Progenitor cell of endocrine pancreas (in vitro differentiated cells): ENCODE measurements around the gene NELFA. TPM values are rescaled to one million over a fixed set of nuclear protein-coding genes. Genes with fewer than 3 reads are reported as not detected.
A peak's percentile ranks its signal among the peaks of the same experiment; 100 is the strongest.

Source experiments
- DNase-seq: peaks from one replicate; pipeline ENCODE4 v3.0.0; 2021; ENCODE audit warnings: low spot score; ENCODE audit not compliant: unreplicated experiment
- H3K27ac Mint-ChIP-seq: 2 replicates; pipeline ENCODE4 v1.8.0; 2021; ENCODE audit warnings: mild to moderate bottlenecking, moderate library complexity, mixed read lengths
- H3K27me3 Mint-ChIP-seq: 2 replicates; pipeline ENCODE4 v1.8.0; 2021; ENCODE audit warnings: mixed read lengths
- H3K36me3 Mint-ChIP-seq: 2 replicates; pipeline ENCODE4 v1.8.0; 2022; ENCODE audit warnings: mixed read lengths; ENCODE audit not compliant: insufficient read depth
- H3K4me1 Mint-ChIP-seq: 2 replicates; pipeline ENCODE4 v1.8.0; 2021; ENCODE audit warnings: low read depth, mixed read lengths
- H3K4me3 Mint-ChIP-seq: 2 replicates; pipeline ENCODE4 v1.8.0; 2021; ENCODE audit warnings: low read depth, mild to moderate bottlenecking, moderate library complexity, mixed read lengths
- H3K9me3 Mint-ChIP-seq: 2 replicates; pipeline ENCODE4 v1.8.0; 2021; ENCODE audit warnings: low read depth, mixed read lengths
- total RNA-seq: library from RNA; stranded (reverse); gene quantifications from 2 replicates; pipeline ENCODE4 v1.2.1, GENCODE V29; 2021
- TF ChIP-seq, protein P1 (sequence below): fragments of 200-600 bp; sonication (generic); IDR thresholded peaks from one replicate; pipeline ENCODE4 v1.5.0; 2021; ENCODE audit warnings: antibody characterized with exemption, mild to moderate bottlenecking; ENCODE audit not compliant: unreplicated experiment

Gene NELFA
- total RNA-seq, 1 donor from 2014 or later, result 52.5 TPM

DNA sequence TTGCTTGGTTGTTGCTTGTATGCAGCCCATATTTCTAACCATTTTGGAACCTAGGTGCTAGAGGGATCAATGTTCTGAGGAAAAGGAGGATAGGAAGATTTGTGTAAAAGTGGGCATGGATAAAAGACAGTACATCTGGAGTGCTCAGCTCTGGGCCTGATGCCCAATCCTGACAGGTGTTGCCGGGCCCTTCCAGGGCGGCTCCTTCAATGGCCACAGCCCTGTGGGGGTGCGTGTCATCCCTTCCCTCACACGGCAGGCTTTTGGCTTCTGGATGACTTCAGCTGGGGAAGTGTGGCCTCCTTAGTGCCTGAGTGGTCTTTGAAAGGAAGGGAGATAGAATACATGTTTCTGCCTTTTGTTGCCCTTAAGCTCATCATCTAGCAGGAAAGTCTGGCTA, 47.2 kb downstream of the NELFA start:
- H3K4me1 Mint-ChIP-seq, result peaks cover 24% of the 10 kb centered on the region
- no peaks in the 10 kb centered on the region for H3K27me3 Mint-ChIP-seq
- peaks cover 4% of the 10 kb centered on the region for H3K9me3 Mint-ChIP-seq
- TF ChIP-seq, protein P1, sequence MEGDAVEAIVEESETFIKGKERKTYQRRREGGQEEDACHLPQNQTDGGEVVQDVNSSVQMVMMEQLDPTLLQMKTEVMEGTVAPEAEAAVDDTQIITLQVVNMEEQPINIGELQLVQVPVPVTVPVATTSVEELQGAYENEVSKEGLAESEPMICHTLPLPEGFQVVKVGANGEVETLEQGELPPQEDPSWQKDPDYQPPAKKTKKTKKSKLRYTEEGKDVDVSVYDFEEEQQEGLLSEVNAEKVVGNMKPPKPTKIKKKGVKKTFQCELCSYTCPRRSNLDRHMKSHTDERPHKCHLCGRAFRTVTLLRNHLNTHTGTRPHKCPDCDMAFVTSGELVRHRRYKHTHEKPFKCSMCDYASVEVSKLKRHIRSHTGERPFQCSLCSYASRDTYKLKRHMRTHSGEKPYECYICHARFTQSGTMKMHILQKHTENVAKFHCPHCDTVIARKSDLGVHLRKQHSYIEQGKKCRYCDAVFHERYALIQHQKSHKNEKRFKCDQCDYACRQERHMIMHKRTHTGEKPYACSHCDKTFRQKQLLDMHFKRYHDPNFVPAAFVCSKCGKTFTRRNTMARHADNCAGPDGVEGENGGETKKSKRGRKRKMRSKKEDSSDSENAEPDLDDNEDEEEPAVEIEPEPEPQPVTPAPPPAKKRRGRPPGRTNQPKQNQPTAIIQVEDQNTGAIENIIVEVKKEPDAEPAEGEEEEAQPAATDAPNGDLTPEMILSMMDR, result no peak
- H3K36me3 Mint-ChIP-seq, result peaks cover 44% of the 10 kb centered on the region
- H3K27ac Mint-ChIP-seq, result no peak overlapping the region
- DNase-seq, result no peak
- no peak overlapping the region for H3K4me3 Mint-ChIP-seq

DNA sequence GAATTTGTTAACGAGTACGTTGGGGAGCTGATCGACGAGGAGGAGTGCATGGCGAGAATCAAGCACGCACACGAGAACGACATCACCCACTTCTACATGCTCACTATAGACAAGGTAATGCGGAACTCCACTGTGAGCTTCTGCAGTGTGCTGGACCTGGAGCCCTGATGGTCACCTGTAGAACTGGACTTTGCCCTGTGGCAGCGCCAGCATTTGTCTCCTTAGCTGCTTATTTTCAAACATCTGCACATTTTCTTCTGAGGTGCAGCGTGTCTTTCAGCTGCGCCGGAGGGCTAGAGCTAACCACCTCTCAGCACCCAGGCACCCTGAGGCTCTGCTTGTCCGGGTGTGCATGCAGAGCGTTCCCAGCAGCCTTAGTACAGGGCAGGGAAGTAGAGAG, 47.7 kb downstream of the NELFA start:
- Mint-ChIP-seq H3K4me3 (no peak overlapping the region), H3K36me3 (peaks cover 43% of the 10 kb centered on the region), H3K4me1 (peaks cover 21% of the 10 kb centered on the region), H3K27me3 (no peaks in the 10 kb centered on the region), H3K27ac (peak overlapping the region; percentile 19), H3K9me3 (peaks cover 4% of the 10 kb centered on the region)
- TF ChIP-seq, protein P1, result no peak
- DNase-seq, result no peak

DNA sequence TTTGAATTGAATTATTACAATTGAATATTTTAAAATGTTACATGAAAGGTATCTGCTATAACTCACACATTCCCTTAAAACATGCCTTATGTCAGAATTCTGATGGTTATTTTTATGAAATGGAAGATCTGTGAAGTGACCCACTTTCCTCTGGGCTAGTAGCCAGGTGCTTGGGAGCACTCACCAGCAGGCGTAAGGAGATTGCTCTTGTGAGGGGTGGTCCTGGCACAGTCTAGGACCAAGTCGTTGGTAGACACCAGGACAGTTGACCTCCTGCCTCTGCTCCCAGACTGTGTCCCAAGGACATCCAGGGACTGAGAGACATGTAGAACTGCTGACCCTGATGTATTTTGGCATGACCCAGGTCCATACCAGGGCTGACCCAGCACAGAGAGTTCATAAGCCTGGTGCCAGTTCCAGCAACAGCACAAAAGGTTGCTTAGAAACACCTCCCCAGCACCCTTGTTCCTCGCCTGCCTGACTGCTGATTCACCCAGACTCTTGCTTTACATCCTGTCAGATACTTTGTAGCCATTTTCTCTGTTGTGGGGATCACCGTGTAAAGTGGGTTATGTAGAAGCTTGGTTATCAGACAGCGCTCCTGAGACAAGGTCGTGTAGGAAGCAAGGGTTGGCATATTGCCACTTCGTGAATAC, 48.5 kb downstream of the NELFA start:
- Mint-ChIP-seq H3K9me3 (peaks cover 4% of the 10 kb centered on the region), H3K27ac (no peak overlapping the region), H3K36me3 (peaks cover 41% of the 10 kb centered on the region), H3K27me3 (no peaks in the 10 kb centered on the region), H3K4me3 (no peak overlapping the region), H3K4me1 (peaks cover 14% of the 10 kb centered on the region)
- no peak for DNase-seq
- TF ChIP-seq, protein P1, result no peak

DNA sequence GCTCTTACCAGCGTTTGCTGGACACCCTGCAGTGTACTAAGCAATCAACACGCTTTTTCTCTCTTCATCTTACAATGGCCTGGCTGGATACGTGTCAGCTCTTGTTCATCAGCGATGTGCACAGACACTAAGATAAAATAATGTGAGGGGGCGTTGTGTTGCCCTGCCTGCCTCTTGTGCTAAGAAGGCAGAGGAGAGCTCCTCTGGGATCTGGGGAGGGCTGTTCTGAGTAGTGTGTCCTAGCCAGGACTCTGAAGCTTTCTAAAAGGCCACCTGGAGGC, 49.7 kb downstream of the NELFA start:
- TF ChIP-seq, protein P1, result no peak
- no peaks in the 10 kb centered on the region for H3K27me3 Mint-ChIP-seq
- no peaks in the 10 kb centered on the region for H3K9me3 Mint-ChIP-seq
- peaks cover 8% of the 10 kb centered on the region for H3K4me1 Mint-ChIP-seq
- no peak overlapping the region for H3K4me3 Mint-ChIP-seq
- H3K27ac Mint-ChIP-seq, result no peak overlapping the region
- peaks cover 35% of the 10 kb centered on the region for H3K36me3 Mint-ChIP-seq
- DNase-seq, result no peak

DNA sequence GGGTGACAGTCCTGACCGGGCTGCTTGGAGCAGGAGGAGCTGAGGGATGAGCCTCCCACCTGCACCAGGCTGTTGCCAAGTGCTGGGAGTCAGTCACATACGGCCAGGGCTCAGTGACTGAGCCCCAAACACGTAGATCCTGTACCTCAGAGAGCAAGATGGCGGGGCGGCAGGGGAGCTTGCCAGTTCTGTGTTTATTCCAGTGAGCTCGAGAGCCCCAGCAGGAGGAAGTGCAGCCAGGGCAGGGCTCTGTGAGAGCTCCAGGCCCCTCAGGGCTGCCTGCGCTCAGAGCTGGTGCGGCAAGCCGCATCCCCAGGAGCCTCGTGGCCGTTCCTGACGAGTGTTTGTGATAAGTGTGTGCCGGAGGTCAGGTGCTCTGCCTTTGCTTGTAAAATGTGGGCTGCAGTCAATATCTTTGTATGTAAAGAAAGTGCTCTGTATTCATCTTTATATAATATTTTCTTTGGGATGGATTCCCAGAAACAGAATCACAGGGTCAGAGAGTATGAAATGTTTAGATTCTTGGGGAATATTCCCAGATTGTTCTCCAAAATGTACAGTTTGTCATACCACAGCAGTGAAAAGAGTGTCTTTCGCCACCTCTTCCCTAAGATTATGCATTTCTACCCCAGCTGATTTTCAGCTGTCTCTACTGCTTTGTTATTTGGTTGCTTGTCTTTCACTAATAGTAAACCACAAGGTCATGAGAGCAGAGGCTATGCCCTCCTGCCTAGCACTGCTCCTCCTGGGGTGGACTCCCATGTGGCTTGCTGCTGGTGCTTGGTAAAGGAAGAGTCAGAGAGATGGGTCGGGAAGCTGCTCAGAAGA, 50.3 kb downstream of the NELFA start:
- Mint-ChIP-seq H3K27me3 (no peaks in the 10 kb centered on the region), H3K4me3 (no peak overlapping the region), H3K36me3 (peaks cover 31% of the 10 kb centered on the region), H3K4me1 (peaks cover 5% of the 10 kb centered on the region), H3K9me3 (no peaks in the 10 kb centered on the region), H3K27ac (no peak overlapping the region)
- TF ChIP-seq, protein P1, result no peak
- no peak for DNase-seq
